Measurements from ENCODE around the gene AFF4. TPM values are rescaled to one million over a fixed set of nuclear protein-coding genes. Genes with fewer than 3 reads are reported as not detected.

Gene AFF4, protein sequence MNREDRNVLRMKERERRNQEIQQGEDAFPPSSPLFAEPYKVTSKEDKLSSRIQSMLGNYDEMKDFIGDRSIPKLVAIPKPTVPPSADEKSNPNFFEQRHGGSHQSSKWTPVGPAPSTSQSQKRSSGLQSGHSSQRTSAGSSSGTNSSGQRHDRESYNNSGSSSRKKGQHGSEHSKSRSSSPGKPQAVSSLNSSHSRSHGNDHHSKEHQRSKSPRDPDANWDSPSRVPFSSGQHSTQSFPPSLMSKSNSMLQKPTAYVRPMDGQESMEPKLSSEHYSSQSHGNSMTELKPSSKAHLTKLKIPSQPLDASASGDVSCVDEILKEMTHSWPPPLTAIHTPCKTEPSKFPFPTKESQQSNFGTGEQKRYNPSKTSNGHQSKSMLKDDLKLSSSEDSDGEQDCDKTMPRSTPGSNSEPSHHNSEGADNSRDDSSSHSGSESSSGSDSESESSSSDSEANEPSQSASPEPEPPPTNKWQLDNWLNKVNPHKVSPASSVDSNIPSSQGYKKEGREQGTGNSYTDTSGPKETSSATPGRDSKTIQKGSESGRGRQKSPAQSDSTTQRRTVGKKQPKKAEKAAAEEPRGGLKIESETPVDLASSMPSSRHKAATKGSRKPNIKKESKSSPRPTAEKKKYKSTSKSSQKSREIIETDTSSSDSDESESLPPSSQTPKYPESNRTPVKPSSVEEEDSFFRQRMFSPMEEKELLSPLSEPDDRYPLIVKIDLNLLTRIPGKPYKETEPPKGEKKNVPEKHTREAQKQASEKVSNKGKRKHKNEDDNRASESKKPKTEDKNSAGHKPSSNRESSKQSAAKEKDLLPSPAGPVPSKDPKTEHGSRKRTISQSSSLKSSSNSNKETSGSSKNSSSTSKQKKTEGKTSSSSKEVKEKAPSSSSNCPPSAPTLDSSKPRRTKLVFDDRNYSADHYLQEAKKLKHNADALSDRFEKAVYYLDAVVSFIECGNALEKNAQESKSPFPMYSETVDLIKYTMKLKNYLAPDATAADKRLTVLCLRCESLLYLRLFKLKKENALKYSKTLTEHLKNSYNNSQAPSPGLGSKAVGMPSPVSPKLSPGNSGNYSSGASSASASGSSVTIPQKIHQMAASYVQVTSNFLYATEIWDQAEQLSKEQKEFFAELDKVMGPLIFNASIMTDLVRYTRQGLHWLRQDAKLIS
- total RNA-seq: 27.7 and 30.8 TPM in 2 replicates

DNA sequence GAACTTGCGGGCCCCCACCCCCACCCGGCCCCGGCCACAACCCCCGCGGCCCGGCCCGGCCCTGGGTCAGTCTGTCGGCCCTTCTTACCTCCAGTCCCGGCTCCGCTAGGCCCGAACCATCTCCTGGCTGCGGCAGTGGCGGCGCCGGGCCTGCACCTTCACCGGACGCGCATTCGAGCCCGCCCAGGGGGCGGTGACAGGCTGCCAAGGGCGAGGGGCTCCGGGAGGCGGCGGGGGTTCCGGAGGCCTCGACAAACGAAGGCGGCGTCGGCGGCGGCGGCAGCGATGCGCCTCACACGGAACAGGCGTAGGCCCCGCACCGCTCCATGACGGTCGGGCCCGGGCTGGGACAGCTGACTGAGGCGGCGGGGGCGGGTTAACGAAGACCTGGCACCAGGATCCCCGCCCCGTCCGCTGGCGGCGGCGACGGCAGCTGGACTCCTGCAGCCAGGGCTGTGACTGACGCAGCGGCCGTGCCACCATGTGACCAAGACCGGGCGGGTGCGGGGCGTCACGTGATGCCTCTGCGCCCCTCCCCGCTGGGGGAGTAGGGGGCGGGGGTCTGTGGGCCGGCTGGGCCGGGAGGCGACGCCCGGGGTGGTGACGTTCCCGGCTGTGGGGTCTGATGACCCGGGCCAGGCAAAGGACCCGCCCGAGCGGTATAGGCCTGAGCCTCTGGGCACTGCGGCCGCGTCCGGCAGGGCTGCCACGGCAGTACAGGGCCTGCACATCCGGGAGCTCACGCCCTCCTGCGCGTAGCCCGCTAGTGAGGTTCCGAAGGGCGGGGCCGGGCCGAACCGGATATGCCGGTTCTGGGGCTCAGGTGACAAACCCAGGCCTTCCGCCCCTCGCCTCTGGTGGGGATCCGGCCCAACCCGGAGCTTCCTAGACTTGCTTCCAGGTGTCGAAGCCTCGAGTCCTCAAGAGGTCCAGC lies at the start of gene AFF4:
Gene AFF4 (minus strand): TSS at position 464 of the 934 bp plus-strand sequence. CDS start 26,445 bp downstream, outside the sequence.

DNA sequence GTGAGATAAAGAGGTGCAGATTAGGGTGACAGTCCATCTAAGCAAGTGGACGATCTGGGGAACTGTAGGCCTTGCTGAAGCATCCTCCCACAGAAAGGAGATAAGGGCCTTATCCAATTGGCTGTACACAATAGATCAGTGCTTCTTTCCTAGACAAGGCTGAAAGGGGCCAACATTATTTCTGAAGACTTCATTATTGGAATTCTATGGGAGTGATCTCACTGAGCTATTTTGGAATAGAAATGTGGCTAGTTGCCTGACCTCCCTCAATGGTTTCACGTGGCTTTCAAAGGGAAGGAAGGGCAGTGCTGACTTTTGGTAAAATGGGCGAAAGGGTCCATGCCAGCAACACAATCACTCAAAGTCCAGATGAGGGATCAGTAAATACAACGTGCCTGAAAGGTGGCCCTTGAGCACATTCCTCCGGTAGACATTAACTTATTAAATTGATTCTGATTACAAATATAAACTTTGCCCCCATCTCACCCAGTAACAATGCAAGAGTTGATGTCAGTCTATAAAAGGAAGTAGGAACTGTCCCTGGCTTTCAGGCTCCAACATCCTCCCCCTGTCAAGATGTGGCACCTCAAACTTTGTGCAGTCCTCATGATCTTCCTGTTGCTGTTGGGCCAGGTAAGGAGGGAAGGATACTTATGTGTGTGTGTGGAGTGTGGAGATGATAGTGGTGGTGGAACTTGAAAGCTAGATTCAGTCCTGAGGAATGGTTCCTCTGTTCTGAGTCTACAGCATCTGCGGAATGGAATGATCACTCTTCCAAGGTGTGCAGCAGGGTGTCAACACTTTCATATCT lies 90.1 kb downstream of the AFF4 start, which contains the start of gene LEAP2:
Gene LEAP2 (plus strand): TSS at position 550 of the 811 bp plus-strand sequence. CDS start 27 bp downstream, at position 577.

DNA sequence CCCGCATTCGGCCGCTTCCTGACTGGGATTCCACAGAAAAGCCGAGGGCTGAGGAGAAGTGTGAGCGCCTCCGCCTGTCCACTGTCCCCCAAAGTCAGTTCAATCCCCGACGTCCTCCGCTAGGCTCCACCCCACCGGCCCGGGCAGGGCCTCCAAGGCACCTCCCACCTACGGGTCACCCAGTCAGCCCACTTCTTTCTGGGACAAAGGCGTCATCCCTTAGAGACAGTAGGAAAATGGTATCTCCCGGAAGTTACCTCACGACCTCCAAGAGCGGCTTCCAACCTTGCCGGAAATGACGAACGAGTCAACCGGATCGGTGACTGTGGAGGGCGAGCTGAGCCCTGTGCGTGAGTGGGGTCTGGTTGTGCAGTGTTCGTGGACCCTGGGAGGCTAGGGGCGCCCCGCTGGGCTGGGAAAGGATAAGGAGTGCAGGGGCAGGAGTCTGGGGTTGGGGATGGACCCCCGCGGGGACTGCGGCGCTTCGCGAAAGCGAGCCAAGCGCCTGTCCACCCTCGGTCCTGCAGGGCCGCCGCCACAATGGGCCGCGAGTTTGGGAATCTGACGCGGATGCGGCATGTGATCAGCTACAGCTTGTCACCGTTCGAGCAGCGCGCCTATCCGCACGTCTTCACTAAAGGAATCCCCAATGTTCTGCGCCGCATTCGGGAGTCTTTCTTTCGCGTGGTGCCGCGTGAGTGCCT lies 96.9 kb downstream of the AFF4 start, which contains the start of the genes GDF9 and UQCRQ:
Gene GDF9 (minus strand): TSS at position 128 of the 704 bp plus-strand sequence. CDS start 1,936 bp downstream, outside the sequence.
Gene UQCRQ (plus strand): TSS at position 301 of the 704 bp plus-strand sequence. CDS start 240 bp downstream, at position 541.

DNA sequence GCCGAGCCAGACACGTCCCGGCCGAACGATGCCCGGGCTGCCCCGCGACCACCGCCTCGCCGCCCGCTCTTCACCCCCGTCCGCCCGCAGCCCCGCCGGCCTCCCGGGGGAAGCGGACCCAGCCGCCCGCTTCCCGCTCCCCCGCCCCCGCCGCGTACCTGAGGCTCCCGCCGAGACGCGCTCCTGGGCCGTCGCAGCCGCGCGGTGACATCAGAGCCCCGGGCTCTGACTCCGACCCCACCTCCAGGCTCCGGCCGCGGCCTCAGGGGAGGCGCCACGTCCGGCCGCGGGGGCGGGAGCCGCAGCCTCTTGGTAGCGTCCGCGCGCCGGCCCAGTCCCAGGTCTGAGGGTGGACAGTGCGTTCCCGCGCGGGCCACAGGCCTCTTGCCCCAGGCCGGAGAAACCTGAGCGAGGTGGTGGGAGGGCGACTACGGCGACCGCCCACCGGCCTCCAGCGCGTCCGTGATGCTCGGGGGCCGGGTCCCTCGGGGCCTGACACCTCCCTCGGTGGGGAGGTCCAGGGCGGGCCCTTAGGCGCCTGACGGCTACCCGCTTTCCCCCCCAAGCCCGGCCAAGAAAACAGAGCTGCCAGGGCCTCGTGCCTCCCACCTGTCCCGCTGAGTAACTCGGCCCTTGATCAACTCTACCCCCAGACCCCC lies 132.9 kb downstream of the AFF4 start, which contains the start of gene SHROOM1:
Gene SHROOM1 (minus strand): TSS at position 212 of the 659 bp plus-strand sequence. CDS start 4,507 bp downstream, outside the sequence.

Other genes with a start within 250 kb of the AFF4 start
- gene KIF3A, start 226.1 kb downstream of the AFF4 start, total RNA-seq: 7.1 and 9.3 TPM in 2 replicates
- gene CCNI2, start 216.2 kb downstream of the AFF4 start, total RNA-seq: not detected in 2 replicates
- 44.2 and 50.6 TPM in 2 replicates for gene SEPTIN8, start 186.4 kb downstream of the AFF4 start, total RNA-seq
- not detected in 2 replicates for gene SOWAHA, start 150.3 kb downstream of the AFF4 start, total RNA-seq
- gene SHROOM1, start 133.0 kb downstream of the AFF4 start, total RNA-seq: 2.5 and 2.6 TPM in 2 replicates
- 0.09 and 0.28 TPM in 2 replicates for gene GDF9, start 97.2 kb downstream of the AFF4 start, total RNA-seq
- gene UQCRQ, start 97.0 kb downstream of the AFF4 start, total RNA-seq: 147 and 188 TPM in 2 replicates
- 0.14 and 0.37 TPM in 2 replicates for gene LEAP2, start 90.0 kb downstream of the AFF4 start, total RNA-seq
- 8.1 and 9.2 TPM in 2 replicates for gene ZCCHC10, start 62.9 kb upstream of the AFF4 start, total RNA-seq
- gene HSPA4, start 88.4 kb upstream of the AFF4 start, total RNA-seq: 95.9 and 114 TPM in 2 replicates